ENCODE data around the gene PHLDB1.
"Not testable (repeated sequence)": the region's sequence is repeated elsewhere in the genome, so short reads cannot be mapped to it uniquely, and the experiment has no call there.

PHLDB1 gene

DNA sequence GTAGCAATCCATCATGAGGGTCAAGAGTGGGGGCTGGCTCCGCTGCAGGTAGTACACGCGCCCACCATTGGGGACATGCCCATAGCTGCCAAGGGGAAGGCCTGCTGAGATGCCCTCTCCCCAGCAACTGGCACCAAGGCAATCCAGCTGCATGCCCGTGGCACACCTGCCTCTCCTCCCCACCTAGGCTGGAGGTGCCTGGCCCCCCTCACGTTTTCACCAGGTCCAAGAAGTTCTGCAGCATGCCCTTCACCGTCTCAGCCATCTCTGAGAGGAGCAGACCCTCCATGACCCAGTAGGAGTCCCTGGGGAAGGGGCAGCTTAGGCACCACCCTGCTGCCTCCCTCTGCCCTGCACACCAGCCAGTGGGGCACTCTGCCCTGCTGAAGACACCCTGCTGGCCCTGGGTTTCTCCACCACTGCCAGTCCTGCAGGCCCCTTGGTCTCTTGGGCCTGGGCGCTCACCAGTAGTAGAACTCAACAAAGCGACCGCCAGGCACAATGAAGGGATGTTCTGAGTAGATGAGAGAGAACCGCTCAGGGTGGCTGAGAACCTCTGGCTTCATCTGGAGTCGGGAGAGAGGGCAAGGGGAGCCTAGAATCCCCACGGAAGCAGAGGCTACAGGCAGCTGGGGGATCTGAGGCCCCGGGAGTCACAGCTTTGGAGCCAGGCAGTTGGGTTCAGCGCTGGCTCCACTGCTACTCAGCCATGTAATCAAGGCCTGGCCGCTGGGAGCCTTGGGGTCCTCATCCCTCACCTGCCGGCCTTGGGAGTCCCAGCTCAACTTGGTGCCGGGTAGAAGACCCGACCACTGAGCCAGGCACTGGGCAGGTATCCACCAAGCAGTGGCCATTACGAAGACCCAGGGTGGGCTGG lies 54.2 kb downstream of the PHLDB1 start:
- no peak for DNase-seq

DNA sequence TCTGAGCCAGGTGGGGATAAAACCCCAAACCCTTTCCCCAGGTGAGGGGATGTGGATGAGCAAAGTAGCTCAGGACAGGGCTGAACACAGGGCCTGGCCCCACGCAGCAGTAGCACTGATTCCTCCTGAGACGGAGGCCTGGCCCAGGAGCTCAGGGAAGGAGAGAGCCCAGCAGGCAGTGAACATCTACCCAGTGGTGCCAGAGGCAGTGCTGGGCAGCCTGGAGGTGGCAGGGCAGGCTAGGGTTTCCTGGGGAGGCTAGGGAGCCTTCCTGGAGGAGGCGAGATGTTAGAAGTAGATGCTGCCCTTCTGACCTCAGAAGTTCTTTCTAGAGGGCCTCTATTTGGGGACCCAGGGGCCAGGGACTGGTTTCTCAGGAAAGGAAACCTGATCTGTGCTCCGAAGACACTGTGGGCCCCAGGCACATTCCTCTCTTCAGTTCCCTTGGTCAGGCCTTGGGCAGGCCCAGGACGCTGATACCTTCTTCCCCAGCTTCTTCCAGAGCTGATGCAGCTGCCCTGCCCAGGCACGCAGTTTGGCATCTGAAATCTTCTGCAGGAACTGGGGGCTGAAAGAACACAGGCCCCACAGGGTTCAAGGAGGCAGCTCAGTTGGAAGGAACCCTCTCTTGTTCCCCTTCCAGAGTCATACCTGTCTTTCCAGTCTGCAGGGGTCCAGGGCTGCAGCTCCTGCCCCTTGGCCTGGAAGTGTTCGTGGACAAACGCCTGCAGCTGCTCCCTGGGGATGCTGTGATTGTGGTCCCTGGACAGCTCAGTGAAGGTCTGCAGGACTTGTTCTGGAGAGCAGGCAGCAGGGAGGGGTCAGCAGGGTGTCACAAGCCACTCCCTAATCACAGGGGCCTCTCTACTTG lies 55.2 kb downstream of the PHLDB1 start:
- DNase-seq: no peak

GRCh38 chr11:118663381-118663780 lies 56.0 kb downstream of the PHLDB1 start:
- no peak for DNase-seq

DNA sequence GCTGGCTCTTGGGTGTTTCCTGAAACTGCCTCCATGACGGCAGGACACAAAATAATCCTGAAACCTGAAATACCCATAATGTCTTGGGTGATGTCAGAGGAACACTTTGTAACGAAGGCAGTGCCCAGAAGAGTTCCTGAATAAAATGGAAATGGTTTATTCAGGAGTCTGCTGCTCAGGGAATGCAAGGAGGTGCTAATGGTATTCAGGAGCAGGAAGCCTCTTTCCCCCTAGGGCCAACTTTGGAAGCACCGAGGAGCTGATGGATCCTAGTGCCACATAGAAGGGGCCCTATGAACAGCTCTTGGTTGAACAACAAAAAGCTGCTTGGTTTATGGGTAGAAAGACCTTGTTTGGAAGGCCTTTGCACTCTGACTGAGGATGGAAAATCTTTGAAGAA lies 56.5 kb downstream of the PHLDB1 start:
- DNase-seq: no peak

DNA sequence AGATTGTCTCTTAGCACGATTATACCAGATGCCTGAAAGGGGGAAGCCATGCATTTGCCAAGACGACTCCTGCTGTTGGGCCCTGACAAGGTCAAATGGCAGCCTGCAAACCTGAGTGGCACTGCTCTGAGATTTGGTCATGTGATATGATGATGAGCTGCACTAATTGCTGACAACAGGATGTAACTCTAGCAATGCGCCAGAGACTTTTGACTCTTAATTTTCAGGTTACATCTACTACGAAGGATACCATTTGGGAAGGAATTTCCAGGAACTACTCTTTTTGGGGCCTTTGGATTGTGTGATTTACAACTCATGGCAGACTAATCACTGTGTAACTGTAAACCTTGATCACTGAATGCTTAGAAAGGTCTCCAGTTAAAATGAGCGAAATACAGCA lies 59.0 kb downstream of the PHLDB1 start:
- no peak for DNase-seq

GRCh38 chr11:118670063-118670462 lies 62.6 kb downstream of the PHLDB1 start:
- no peak for DNase-seq

GRCh38 chr11:118671254-118671653 lies 63.8 kb downstream of the PHLDB1 start:
- no peak for DNase-seq

DNA sequence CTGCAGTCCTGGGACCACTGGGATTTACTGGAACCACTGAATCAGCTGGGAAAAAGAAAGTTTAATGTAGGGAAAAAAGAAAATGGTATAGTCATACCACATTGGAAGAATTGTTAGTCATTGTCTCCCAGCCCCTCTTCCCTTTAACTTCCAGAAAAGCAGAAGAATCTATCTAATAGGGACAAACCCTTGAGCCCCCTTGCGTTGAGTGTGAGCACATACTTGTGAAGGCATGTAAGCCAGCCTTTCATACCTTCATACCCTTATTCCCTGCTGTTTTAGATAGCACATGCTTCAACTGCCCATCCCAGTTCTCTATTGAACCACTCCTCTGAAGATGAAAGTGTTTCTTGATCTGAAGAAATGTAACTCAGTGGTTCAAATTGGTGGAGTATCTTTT lies 65.4 kb downstream of the PHLDB1 start:
- no peak for DNase-seq

GRCh38 chr11:118673361-118674081 lies 66.1 kb downstream of the PHLDB1 start:
- no peak for DNase-seq

- no peak for DNase-seq
Measured at GRCh38 chr11:118674082-118674435, 66.6 kb downstream of the PHLDB1 start.

DNA sequence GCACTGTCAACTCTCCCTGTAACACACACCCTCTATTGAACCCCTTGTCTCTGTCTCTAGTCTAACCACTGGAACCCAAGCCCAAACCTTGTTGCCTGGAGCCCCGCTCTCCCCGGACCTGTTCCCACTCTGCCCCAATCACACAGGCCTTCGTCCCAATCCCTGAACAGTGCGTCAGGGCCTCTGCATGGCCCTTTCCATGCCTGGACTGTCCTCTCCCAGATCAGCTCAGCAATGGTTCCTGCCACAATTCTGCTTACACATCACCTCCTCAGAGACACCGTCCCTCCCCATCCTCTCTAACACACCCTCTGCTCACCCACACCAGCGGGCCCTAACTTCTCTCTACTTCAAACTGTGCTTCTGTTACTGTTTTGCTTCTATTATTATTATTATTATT lies 70.6 kb downstream of the PHLDB1 start:
- no peak for DNase-seq

GRCh38 chr11:118678908-118679307 lies 71.5 kb downstream of the PHLDB1 start:
- DNase-seq: not testable (repeated sequence)

- DNase-seq: no peak
Measured at GRCh38 chr11:118679483-118679882, 72.1 kb downstream of the PHLDB1 start, which contains the start of gene TREH. Gene TREH (minus strand): TSS chr11:118679650. CDS start chr11:118679627, 23 bp downstream.

DNA sequence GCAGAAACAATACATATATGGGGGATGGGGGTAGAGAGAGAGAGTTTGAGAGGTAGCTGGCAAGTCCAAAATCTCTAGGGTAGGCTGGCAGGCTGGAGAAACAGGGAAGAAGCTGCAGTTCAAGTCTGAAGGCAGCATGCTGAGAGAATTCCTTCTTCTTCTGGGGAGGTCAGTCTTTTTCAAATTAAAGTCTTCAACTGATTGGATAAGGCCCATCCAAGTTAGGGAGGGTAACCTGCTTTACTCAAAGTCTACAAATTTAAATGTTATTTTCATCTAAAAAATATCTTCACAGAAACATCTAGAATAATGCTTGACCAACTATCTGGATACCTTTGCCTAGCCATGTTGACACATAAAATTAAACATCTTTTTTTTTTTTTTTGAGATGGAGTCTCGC lies 75.0 kb downstream of the PHLDB1 start:
- DNase-seq: no peak

DNA sequence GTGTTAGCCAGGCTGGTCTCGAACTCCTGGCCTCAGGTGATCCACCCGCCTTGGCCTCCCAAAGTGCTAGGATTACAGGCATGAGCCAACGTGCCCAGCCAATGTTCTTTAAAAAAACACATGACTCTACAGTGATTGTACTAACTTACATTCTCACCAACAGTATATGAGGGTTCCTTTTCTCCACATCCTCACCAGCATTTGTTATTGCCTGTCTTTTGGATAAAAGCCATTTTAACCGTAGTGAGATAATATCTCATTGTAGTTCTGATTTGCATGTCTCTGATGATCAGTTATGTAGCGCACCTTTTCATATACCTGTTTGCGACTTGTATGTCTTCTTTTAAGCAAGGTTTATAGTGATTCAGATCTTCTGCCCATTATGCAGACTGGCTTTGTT lies 75.5 kb downstream of the PHLDB1 start:
- DNase-seq: not testable (repeated sequence)

DNA sequence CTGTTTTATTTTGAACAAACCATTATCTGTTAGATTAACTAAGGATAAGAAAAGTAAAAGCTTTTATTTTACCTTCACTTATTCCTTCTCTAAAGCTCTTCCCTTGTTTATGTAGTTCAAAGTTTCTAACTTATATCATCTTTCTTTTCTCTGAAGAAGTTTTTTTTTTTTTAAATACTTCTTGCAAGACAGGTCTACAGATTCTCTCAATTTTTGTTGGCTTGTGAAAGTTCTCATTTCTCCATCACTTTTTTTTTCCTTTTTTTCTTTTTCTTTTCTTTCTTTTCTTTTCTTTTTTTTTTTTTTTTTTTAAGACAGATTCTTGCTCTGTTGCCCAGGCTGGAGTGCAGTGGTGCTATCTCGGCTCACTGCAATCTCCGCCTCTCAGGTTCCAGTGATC lies 76.8 kb downstream of the PHLDB1 start:
- no peak for DNase-seq

GRCh38 chr11:118687906-118688305 lies 80.5 kb downstream of the PHLDB1 start:
- DNase-seq: no peak

DNA sequence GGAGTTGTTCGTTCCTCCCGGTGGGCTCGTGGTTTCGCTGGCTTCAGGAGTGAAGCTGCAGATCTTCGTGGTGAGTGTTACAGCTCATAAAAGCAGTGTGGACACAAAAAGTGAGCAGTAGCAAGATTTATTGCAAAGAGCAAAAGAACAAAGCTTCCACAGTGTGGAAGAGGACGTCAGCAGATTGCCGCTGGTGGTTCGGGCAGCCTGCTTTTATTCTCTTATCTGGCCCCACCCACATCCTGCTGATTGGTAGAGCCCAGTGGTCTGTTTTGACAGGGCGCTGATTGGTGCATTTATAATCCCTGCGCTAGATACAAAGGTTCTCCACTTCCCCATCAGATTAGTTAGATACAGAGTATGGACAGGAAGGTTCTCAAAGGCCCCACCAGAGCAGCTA lies 80.9 kb downstream of the PHLDB1 start:
- DNase-seq: not testable (repeated sequence)

- DNase-seq: no peak
Measured at GRCh38 chr11:118688851-118689502, 81.6 kb downstream of the PHLDB1 start.

DNA sequence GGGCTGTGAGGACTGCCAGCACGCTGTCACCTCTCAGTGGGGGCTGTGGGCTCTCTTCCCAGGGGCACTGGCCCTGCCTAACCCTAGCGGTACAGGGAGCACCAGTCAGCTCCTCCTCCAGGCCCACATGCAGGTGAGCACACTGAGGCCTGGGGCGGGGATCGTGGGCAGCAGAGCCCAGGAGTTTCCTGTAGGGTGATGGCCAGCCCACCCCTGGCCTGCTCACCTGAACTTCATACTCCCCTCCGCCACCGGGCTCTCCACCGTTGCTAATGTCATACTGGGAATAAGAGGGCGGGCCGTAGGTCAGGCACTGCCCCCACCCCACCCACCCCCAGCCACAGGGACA lies 82.1 kb downstream of the PHLDB1 start:
- DNase-seq: no peak

DNA sequence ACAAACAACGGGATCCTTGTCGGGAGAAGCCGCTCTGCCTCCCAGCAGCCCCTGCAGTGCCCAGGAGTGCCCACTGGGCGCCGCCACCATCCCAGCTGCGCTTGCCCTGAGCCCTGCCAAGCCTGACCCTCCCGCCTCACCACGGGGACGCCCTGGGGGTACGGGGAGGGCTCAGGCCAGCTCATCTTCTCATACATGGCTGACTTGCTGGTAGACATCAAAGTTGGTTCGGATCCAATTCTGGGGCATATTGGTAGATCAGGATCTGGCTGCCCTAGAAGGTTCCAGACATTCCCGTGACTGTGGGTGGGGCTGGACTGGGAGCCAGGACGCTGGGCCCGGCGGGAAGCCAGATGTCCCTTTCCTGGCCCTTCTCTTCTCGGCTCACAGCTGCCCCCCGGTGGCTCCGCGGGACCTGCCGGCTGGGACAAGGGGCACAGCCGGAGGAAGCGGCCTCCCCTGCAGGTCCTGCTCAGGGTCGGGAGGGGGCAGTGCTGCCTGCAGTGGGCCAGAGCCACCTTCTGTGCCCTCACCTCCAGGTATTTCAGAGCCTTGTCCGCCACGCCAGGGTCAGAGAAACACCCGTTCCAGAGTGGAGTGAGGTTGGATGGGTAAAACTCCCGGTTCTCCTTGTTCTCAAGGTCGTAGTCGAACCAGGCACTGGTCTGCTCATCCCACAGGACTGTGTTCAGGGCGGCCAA lies 82.6 kb downstream of the PHLDB1 start:
- DNase-seq: peak; percentile 91

All from CD4-positive, alpha-beta T cell treated with Interleukin-17A for 4 hours (primary cell).